Uterus (tissue), 4 donors: ENCODE data around the gene ARHGEF16. TPM values are rescaled to one million over a fixed set of nuclear protein-coding genes. Genes with fewer than 3 reads are reported as not detected.

Source experiments
- DNase-seq, 2 donors: peaks; one replicate each; pipeline ENCODE4 v3.0.0-alpha.2; 2019 to 2020
- H3K27ac ChIP-seq, 2 donors: fragments of 200-600 bp; sonication (generic); 1 replicate in 1 of 2; 2 replicates in 1 of 2; pipeline ENCODE4 v1.5.1; 2016 to 2018
- H3K27me3 ChIP-seq, 2 donors: fragments of 200-600 bp; sonication (generic); one replicate each; pipeline ENCODE4 v1.5.1; 2018 to 2019; ENCODE audit warnings: control low read depth in 1 of 2
- H3K36me3 ChIP-seq, 2 donors: fragments of 200-600 bp; sonication (generic); one replicate each; pipeline ENCODE4 v1.5.1; 2019; ENCODE audit warnings: control low read depth in 1 of 2
- H3K4me1 ChIP-seq, 2 donors: fragments of 200-600 bp; sonication (generic); one replicate each; pipeline ENCODE4 v1.5.1; 2018 to 2019; ENCODE audit warnings: control low read depth in 1 of 2
- H3K4me3 ChIP-seq, 2 donors: fragments of 200-600 bp; sonication (generic); 1 replicate in 1 of 2; 2 replicates in 1 of 2; pipeline ENCODE4 v1.5.1; 2018 to 2019; ENCODE audit warnings: mild to moderate bottlenecking in 1 of 2
- H3K9me3 ChIP-seq, 2 donors: fragments of 200-600 bp; sonication (generic); one replicate each; pipeline ENCODE4 v1.5.1; 2019; ENCODE audit warnings: control low read depth in 1 of 2
- CTCF ChIP-seq, 4 experiments: fragments of 200-600 bp in 2 of 4; fragments of 450-650 bp in 2 of 4; sonication (generic) in 2 of 4; IDR thresholded peaks; one replicate each; pipeline ENCODE4 v1.5.1; 2016 to 2019; ENCODE audit warnings: antibody characterized with exemption in 4 of 4, mild to moderate bottlenecking in 2 of 4, moderate library complexity in 1 of 4
- POLR2A ChIP-seq, 2 donors: fragments of 450-650 bp; IDR thresholded peaks; one replicate each; pipeline ENCODE4 v1.6.1; 2016; ENCODE audit warnings: antibody characterized with exemption in 2 of 2, mild to moderate bottlenecking in 1 of 2, moderate library complexity in 1 of 2
- intact Hi-C: fragments of 100-400 bp; cut with DNase I; formaldehyde crosslinking; loops from one replicate; pipeline ENCODE4 v1.15.1; 2023; ENCODE audit warnings: low total_unique reads
- total RNA-seq, 4 donors: library from RNA; depleted of rRNA in 3 of 4; stranded (reverse); fragments of >200 nt in 3 of 4; gene quantifications; one replicate each; pipeline versions ENCODE4 v1.1.0 to v1.2.4, GENCODE V29; 2014 to 2023
- donor health status: DM: yes; HTN: yes; CAD: no.

ARHGEF16 gene
- total RNA-seq, 4 donors from 2014 or later, result 0.29 to 2.3 (median 1.2) TPM; not detected in 1

- no peaks in the 10 kb centered on the region for H3K4me1 ChIP-seq
- TF ChIP-seq CTCF (IDR thresholded peaks at IDR 0.05) (no peak), POLR2A (IDR thresholded peaks at IDR 0.05) (no peak)
- H3K27me3 ChIP-seq, result no peaks in the 10 kb centered on the region
- H3K27ac ChIP-seq, result no peak overlapping the region
- H3K36me3 ChIP-seq, result no peaks in the 10 kb centered on the region
- H3K4me3 ChIP-seq, result no peak overlapping the region
- H3K9me3 ChIP-seq, result no peaks in the 10 kb centered on the region
- DNase-seq, result no peak
- intact Hi-C loops, result no loop called here
Measured at GRCh38 chr1:3438661-3439180, 15.7 kb upstream of the ARHGEF16 start.

GRCh38 chr1:3439346-3440299 lies 14.8 kb upstream of the ARHGEF16 start:
- Histone ChIP-seq H3K4me1 (no peaks in the 10 kb centered on the region), H3K36me3 (no peaks in the 10 kb centered on the region), H3K9me3 (no peaks in the 10 kb centered on the region), H3K27ac (no peak overlapping the region), H3K4me3 (no peak overlapping the region), H3K27me3 (no peaks in the 10 kb centered on the region)
- intact Hi-C loops, result no loop called here
- DNase-seq, result no peak
- TF ChIP-seq CTCF (IDR thresholded peaks at IDR 0.05), result no peak
- no peak for TF ChIP-seq POLR2A (IDR thresholded peaks at IDR 0.05)

- intact Hi-C loops, result no loop called here
- no peaks in the 10 kb centered on the region for H3K27me3 ChIP-seq
- no peaks in the 10 kb centered on the region for H3K4me1 ChIP-seq
- H3K9me3 ChIP-seq, result no peaks in the 10 kb centered on the region
- no peak for TF ChIP-seq POLR2A (IDR thresholded peaks at IDR 0.05)
- no peak for TF ChIP-seq CTCF (IDR thresholded peaks at IDR 0.05)
- no peaks in the 10 kb centered on the region for H3K36me3 ChIP-seq
- H3K27ac ChIP-seq, result no peak overlapping the region
- no peak overlapping the region for H3K4me3 ChIP-seq
- no peak for DNase-seq
Measured at GRCh38 chr1:3440300-3440681, 14.2 kb upstream of the ARHGEF16 start.

- DNase-seq, result no peak
- no peaks in the 10 kb centered on the region for H3K36me3 ChIP-seq
- H3K27ac ChIP-seq, result no peak overlapping the region
- TF ChIP-seq CTCF (IDR thresholded peaks at IDR 0.05), result no peak
- TF ChIP-seq POLR2A (IDR thresholded peaks at IDR 0.05), result no peak
- H3K4me1 ChIP-seq, result no peaks in the 10 kb centered on the region
- H3K27me3 ChIP-seq, result no peaks in the 10 kb centered on the region
- intact Hi-C loops, result no loop called here
- H3K9me3 ChIP-seq, result no peaks in the 10 kb centered on the region
- H3K4me3 ChIP-seq, result no peak overlapping the region
Measured at GRCh38 chr1:3440711-3441409, 13.6 kb upstream of the ARHGEF16 start.

GRCh38 chr1:3441410-3441847 lies 13.0 kb upstream of the ARHGEF16 start:
- intact Hi-C loops, result no loop called here
- Histone ChIP-seq H3K27ac (no peak overlapping the region), H3K4me1 (no peaks in the 10 kb centered on the region), H3K27me3 (no peaks in the 10 kb centered on the region), H3K4me3 (no peak overlapping the region), H3K9me3 (no peaks in the 10 kb centered on the region), H3K36me3 (no peaks in the 10 kb centered on the region)
- TF ChIP-seq POLR2A (IDR thresholded peaks at IDR 0.05) (no peak), CTCF (IDR thresholded peaks at IDR 0.05) (no peak)
- no peak for DNase-seq
